NCI-H2171 treated with DMSO at 0.1 percent for 48 hours (cell line): Measurements from ENCODE around the gene UBXN1.
A peak's percentile ranks its signal among the peaks of the same experiment; 100 is the strongest.

Source experiments
- DNase-seq: peaks from one replicate; lab custom pipeline; 2025; lab: John Stamatoyannopoulos, UW

The UBXN1 gene

DNA sequence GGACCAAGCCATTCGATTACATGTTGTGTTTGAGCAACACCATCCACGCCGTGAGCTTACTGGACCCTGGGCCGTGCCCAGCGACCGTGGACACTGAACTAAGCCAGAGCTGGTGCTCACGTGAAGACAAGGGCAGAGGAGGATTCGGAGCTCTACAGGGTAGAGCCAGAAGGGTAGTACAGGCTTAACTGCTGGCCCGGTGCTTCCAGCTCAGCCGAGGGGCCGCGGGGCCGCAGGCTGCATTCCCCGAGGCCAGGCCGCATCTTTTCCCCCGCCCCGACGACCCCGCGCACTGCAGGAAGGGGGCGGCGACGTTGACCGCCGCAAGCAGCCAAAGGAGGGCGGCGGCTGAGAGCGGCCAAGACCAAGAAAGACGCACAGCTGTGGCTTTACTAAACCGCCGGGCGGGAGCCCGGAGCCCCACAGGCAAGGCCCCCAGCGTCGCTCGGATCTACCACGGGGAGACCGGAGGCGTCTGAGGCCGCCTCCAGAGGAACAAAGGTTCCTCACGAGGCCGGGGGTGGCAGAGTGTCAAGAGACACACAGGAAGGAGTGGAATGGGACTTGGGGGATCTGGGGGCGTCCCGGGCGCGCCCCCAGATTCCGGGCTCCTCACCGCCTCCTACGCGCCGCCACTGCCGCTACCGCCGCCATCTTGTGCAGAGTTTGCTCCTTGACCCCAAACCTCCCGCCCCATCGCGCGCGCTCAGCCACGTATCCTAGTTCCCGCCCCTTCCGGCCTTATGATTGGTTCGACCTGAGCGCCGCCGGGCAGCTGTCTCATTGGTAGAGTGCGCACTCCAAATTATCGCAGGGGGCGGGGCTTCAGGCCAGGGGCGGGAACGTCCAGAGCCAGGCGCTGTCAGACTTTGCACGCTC is 32.7 kb downstream of the UBXN1 start, which contains the start of gene GANAB:
GANAB (minus strand) TSS at position 668 of the 879 bp plus-strand sequence; CDS start at position 654, 14 bp downstream.
- DNase-seq, result peak; percentile 97

DNA sequence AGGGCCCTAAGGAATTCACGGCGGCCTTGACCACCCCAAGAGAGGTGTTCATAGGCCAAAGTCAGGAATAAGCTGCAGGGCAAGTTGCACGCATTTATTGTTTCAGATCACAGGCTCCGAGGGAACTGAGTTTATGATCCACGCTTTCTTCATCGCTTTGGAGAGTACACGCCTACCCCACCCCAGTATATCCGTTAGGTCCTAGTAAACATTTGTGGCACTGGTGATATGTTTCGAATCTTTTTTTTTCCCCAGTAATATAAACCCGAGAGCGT is 33.3 kb downstream of the UBXN1 start:
- no peak for DNase-seq

DNA sequence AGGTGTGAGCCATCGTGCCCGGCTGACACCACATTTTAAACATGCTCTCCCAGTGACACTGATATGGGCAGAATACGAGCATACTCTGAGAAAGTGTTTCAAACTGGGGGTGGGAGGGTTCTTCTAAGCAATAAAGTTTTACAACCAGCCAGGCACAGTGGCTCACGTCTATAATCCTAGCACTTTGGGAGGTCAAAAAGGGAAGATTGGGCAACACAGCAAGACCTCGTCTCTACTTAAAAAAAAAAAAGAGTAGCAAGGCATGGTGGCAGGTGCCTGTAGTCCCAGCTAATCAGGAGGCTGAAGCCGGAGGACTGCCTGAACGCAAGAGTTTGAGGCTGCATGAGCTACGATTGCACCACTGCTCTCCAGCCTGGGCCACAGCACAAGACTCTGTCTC is 34.7 kb downstream of the UBXN1 start:
- no peak for DNase-seq

DNA sequence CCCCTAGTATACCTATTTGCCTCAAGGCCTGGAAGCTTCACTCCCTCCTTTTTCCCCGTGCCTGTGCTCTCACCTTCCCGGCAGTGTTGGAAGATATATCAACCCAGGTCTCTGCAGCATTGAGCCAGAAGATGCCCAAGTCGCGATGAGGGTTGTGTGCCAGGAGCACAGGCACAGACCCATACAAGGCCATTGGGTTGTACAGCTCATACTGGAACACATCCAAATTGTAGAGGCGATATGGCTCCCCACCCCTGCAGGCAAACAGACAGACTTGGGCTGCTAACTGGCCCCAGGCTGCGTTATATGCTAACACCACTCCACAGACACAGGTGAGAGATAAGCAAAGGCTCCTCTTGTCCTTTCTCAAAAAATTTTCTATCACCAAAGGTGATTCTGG is 46.4 kb downstream of the UBXN1 start:
- DNase-seq, result no peak

DNA sequence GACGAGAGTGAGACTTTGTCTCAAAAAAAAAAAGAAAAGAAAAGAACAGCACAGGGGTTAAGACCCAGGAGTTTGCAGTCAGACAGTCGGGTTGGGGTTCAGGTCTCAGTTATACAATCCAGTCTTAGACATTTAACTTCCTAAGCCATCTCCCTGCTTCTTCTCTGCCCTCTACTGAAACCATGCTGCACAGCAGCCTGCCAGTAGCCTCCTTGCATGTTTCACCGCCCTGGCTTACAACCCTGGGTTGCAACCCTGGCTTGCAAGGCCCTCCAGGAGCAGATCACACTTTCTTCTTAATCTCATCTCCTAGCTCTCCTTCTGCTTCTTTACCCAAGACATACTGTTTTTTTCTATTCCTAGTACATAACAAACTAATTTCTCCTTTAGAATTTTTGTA is 51.2 kb downstream of the UBXN1 start:
- no peak for DNase-seq
